CD14-positive monocyte (primary cell): Measurements from ENCODE around the gene HBQ1. TPM values are rescaled to one million over a fixed set of nuclear protein-coding genes. Genes with fewer than 3 reads are reported as not detected.
"Not testable (repeated sequence)": the region's sequence is repeated elsewhere in the genome, so short reads cannot be mapped to it uniquely, and the experiment has no call there.

ENCODE experiments used
- DNase-seq, 3 donors: peaks; one replicate each; pipeline ENCODE4 v3.0.0-alpha.2; 2011 to 2022
- H2AFZ ChIP-seq: 2 replicates; pipeline ENCODE4 v1.6.0; 2012; ENCODE audit warnings: mild to moderate bottlenecking, low read depth, low read length, inconsistent platforms; ENCODE audit not compliant: insufficient read depth, poor library complexity, severe bottlenecking
- H3K27ac ChIP-seq, 2 donors: 1 replicate in 1 of 2; 2 replicates in 1 of 2; pipeline ENCODE4 v1.5.1; 2012 to 2013; ENCODE audit warnings: low read length in 2 of 2, control low read depth in 1 of 2, inconsistent platforms in 1 of 2, low read depth in 1 of 2, mild to moderate bottlenecking in 1 of 2
- H3K27me3 ChIP-seq, 2 donors: one replicate each; pipeline versions ENCODE4 v1.6.0 to v1.6.1; 2011 to 2013; ENCODE audit warnings: low read length in 2 of 2; ENCODE audit not compliant: control insufficient read depth in 2 of 2, insufficient read depth in 2 of 2
- H3K36me3 ChIP-seq, 2 donors: replicated peaks in 1 of 2; 1 replicate in 1 of 2; 2 replicates in 1 of 2; pipeline versions ENCODE4 v1.5.1 to v1.6.1; 2012 to 2013; ENCODE audit warnings: low read length in 2 of 2, control low read depth in 1 of 2, inconsistent platforms in 1 of 2, mild to moderate bottlenecking in 1 of 2; ENCODE audit not compliant: insufficient read depth in 2 of 2, control insufficient read depth in 1 of 2
- H3K4me1 ChIP-seq, 2 donors: 1 replicate in 1 of 2; 2 replicates in 1 of 2; pipeline versions ENCODE4 v1.5.1 to v1.6.1; 2012 to 2013; ENCODE audit warnings: low read length in 2 of 2, control low read depth in 1 of 2, inconsistent platforms in 1 of 2, mild to moderate bottlenecking in 1 of 2, moderate library complexity in 1 of 2; ENCODE audit not compliant: insufficient read depth in 2 of 2, control insufficient read depth in 1 of 2
- H3K4me2 ChIP-seq: replicated peaks from 2 replicates; pipeline ENCODE3; 2012; ENCODE audit warnings: low read length, moderate library complexity, mild to moderate bottlenecking; ENCODE audit not compliant: poor library complexity, severe bottlenecking; ENCODE audit errors: extremely low read depth
- H3K4me3 ChIP-seq, 3 experiments: fragments of 200-600 bp in 1 of 3; sonication (generic) in 1 of 3; replicated peaks in 1 of 3; 1 replicate in 2 of 3; 2 replicates in 1 of 3; pipeline ENCODE4 v1.5.1; 2011 to 2013; ENCODE audit warnings: low read length in 3 of 3, mild to moderate bottlenecking in 3 of 3, control low read depth in 2 of 3, low read depth in 2 of 3, inconsistent platforms in 1 of 3, moderate library complexity in 1 of 3
- H3K79me2 ChIP-seq: 2 replicates; pipeline ENCODE4 v1.6.0; 2012; ENCODE audit warnings: mild to moderate bottlenecking, control low read depth, inconsistent platforms, low read length, moderate library complexity; ENCODE audit not compliant: insufficient read depth
- H3K9ac ChIP-seq: 2 replicates; pipeline ENCODE4 v1.6.0; 2017; ENCODE audit warnings: low read length, mild to moderate bottlenecking; ENCODE audit not compliant: insufficient read depth, poor library complexity, severe bottlenecking
- H3K9me3 ChIP-seq, 2 donors: replicated peaks in 1 of 2; 1 replicate in 1 of 2; 2 replicates in 1 of 2; pipeline versions ENCODE4 v1.5.1 to v1.6.1; 2012 to 2013; ENCODE audit warnings: low read length in 2 of 2, control low read depth in 1 of 2; ENCODE audit not compliant: control insufficient read depth in 1 of 2, insufficient read depth in 1 of 2
- H4K20me1 ChIP-seq: 2 replicates; pipeline ENCODE4 v1.6.0; 2012; ENCODE audit warnings: mild to moderate bottlenecking, low read length, control low read depth, moderate library complexity; ENCODE audit not compliant: insufficient read depth
- H3K27ac Mint-ChIP-seq, 7 donors: one replicate each; pipeline ENCODE4 v1.8.0; 2020; ENCODE audit warnings: mild to moderate bottlenecking in 7 of 7, mixed read lengths in 7 of 7, moderate library complexity in 6 of 7, inconsistent platforms in 2 of 7
- H3K27me3 Mint-ChIP-seq, 3 donors: one replicate each; pipeline ENCODE4 v1.8.0; 2021 to 2022; ENCODE audit warnings: low read depth in 3 of 3, mild to moderate bottlenecking in 3 of 3, mixed read lengths in 3 of 3, moderate library complexity in 3 of 3, inconsistent platforms in 1 of 3
- H3K36me3 Mint-ChIP-seq, 2 donors: one replicate each; pipeline ENCODE4 v1.8.0; 2020; ENCODE audit warnings: mixed read lengths in 2 of 2, inconsistent platforms in 1 of 2, mild to moderate bottlenecking in 1 of 2
- H3K4me1 Mint-ChIP-seq: one replicate; pipeline ENCODE4 v1.8.0; 2020; ENCODE audit warnings: mild to moderate bottlenecking, mixed read lengths
- H3K4me3 Mint-ChIP-seq, 2 donors: one replicate each; pipeline ENCODE4 v1.8.0; 2020; ENCODE audit warnings: mild to moderate bottlenecking in 2 of 2, mixed read lengths in 2 of 2, moderate library complexity in 1 of 2
- H3K9me3 Mint-ChIP-seq, 7 donors: one replicate each; pipeline ENCODE4 v1.8.0; 2020 to 2022; ENCODE audit warnings: mixed read lengths in 7 of 7, mild to moderate bottlenecking in 6 of 7, moderate library complexity in 6 of 7, inconsistent platforms in 2 of 7
- WGBS: methylation state at CpG from one replicate; pipeline ENCODE4 v1.1.5; 2013; ENCODE audit warnings: missing lambda C conversion rate; ENCODE audit not compliant: insufficient coverage; 5-methylcytosine and 5-hydroxymethylcytosine counted together
- intact Hi-C, 2 donors: fragments of 100-400 bp; cut with micrococcal nuclease; formaldehyde crosslinking; loops; one replicate each; pipeline versions ENCODE4 v1.15.0 to v1.15.1; 2023
- polyA plus RNA-seq, 3 donors: library from polyadenylated mRNA; depleted of rRNA in 1 of 3; unstranded in 2 of 3; stranded (reverse) in 1 of 3; fragments of 300-500 nt in 2 of 3; fragments of >200 nt in 1 of 3; fragmentation: Illumina TruSeq in 2 of 3; gene quantifications; 1 replicate in 2 of 3; 2 replicates in 1 of 3; pipeline ENCODE4 v1.2.3, GENCODE V29; 2012 to 2021
- TF ChIP-seq, protein P1 (sequence below): fragments of 200-600 bp; IDR thresholded peaks from one replicate; pipeline ENCODE4 v1.8.0; 2022; ENCODE audit warnings: antibody characterized with exemption, mild to moderate bottlenecking

HBQ1 gene
- polyA plus RNA-seq, 3 donors, result not detected

- H3K4me3 ChIP-seq, result no peak overlapping the region
- peaks cover 9% of the 10 kb centered on the region for H3K4me1 Mint-ChIP-seq
- no peak overlapping the region for H3K27ac ChIP-seq
- TF ChIP-seq, protein P1, sequence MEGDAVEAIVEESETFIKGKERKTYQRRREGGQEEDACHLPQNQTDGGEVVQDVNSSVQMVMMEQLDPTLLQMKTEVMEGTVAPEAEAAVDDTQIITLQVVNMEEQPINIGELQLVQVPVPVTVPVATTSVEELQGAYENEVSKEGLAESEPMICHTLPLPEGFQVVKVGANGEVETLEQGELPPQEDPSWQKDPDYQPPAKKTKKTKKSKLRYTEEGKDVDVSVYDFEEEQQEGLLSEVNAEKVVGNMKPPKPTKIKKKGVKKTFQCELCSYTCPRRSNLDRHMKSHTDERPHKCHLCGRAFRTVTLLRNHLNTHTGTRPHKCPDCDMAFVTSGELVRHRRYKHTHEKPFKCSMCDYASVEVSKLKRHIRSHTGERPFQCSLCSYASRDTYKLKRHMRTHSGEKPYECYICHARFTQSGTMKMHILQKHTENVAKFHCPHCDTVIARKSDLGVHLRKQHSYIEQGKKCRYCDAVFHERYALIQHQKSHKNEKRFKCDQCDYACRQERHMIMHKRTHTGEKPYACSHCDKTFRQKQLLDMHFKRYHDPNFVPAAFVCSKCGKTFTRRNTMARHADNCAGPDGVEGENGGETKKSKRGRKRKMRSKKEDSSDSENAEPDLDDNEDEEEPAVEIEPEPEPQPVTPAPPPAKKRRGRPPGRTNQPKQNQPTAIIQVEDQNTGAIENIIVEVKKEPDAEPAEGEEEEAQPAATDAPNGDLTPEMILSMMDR, result no peak
- no peaks in the 10 kb centered on the region for H4K20me1 ChIP-seq
- no peak overlapping the region for H3K4me2 ChIP-seq
- H3K4me3 Mint-ChIP-seq, result peak overlapping the region in 1 of 2 donors; percentile 75
- H3K9me3 ChIP-seq, result peaks cover 0 to 21% of the 10 kb centered on the region in 2 donors
- H3K27ac Mint-ChIP-seq, result no peak overlapping the region
- H3K36me3 ChIP-seq, result no peaks in the 10 kb centered on the region
- H3K36me3 Mint-ChIP-seq, result peaks cover 0 to 4% of the 10 kb centered on the region in 2 donors
- no peak for DNase-seq
- H3K9me3 Mint-ChIP-seq, result peaks cover 0 to 24% (median 8%) of the 10 kb centered on the region in 7 donors
- peaks cover 76 to 90% (median 84%) of the 10 kb centered on the region in 3 donors for H3K27me3 Mint-ChIP-seq
- no CpG with 5 or more reads among the region's 1 CpG for WGBS
- H3K27me3 ChIP-seq, result peaks cover 46 to 79% of the 10 kb centered on the region in 2 donors
- intact Hi-C loops, result no loop called here
- no peak overlapping the region for H3K9ac ChIP-seq
- H2AFZ ChIP-seq, result no peak overlapping the region
- H3K79me2 ChIP-seq, result no peaks in the 10 kb centered on the region
- peaks cover 0 to 7% of the 10 kb centered on the region in 2 donors for H3K4me1 ChIP-seq
Observed at GRCh38 chr16:170788-171187, 9.5 kb upstream of the HBQ1 start.

DNA sequence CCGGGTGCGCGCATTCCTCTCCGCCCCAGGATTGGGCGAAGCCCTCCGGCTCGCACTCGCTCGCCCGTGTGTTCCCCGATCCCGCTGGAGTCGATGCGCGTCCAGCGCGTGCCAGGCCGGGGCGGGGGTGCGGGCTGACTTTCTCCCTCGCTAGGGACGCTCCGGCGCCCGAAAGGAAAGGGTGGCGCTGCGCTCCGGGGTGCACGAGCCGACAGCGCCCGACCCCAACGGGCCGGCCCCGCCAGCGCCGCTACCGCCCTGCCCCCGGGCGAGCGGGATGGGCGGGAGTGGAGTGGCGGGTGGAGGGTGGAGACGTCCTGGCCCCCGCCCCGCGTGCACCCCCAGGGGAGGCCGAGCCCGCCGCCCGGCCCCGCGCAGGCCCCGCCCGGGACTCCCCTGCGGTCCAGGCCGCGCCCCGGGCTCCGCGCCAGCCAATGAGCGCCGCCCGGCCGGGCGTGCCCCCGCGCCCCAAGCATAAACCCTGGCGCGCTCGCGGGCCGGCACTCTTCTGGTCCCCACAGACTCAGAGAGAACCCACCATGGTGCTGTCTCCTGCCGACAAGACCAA is 7.8 kb upstream of the HBQ1 start, which contains the start of gene HBA2:
HBA2 (plus strand) TSS at position 503 of the 568 bp plus-strand sequence; CDS start at position 540, 37 bp downstream.
- H4K20me1 ChIP-seq, H3K27ac Mint-ChIP-seq, H3K36me3 ChIP-seq, H3K27ac ChIP-seq, DNase-seq, H2AFZ ChIP-seq, intact Hi-C loops, H3K9ac ChIP-seq, H3K4me1 Mint-ChIP-seq, H3K4me2 ChIP-seq, H3K79me2 ChIP-seq, H3K4me3 ChIP-seq, H3K9me3 ChIP-seq, H3K4me1 ChIP-seq, H3K36me3 Mint-ChIP-seq: not testable (repeated sequence)
- WGBS, result no CpG with 5 or more reads among the region's 74 CpGs
- peaks cover 68 to 83% (median 76%) of the 10 kb centered on the region in 3 donors for H3K27me3 Mint-ChIP-seq
- peaks cover 33 to 69% of the 10 kb centered on the region in 2 donors for H3K27me3 ChIP-seq
- H3K9me3 Mint-ChIP-seq, result peaks cover 0 to 18% (median 8%) of the 10 kb centered on the region in 7 donors
- peak within 1 kb of the TSS in 1 of 2 donors; percentile 76 for H3K4me3 Mint-ChIP-seq

DNA sequence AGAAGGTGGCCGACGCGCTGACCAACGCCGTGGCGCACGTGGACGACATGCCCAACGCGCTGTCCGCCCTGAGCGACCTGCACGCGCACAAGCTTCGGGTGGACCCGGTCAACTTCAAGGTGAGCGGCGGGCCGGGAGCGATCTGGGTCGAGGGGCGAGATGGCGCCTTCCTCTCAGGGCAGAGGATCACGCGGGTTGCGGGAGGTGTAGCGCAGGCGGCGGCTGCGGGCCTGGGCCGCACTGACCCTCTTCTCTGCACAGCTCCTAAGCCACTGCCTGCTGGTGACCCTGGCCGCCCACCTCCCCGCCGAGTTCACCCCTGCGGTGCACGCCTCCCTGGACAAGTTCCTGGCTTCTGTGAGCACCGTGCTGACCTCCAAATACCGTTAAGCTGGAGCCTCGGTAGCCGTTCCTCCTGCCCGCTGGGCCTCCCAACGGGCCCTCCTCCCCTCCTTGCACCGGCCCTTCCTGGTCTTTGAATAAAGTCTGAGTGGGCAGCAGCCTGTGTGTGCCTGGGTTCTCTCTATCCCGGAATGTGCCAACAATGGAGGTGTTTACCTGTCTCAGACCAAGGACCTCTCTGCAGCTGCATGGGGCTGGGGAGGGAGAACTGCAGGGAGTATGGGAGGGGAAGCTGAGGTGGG is 6.9 kb upstream of the HBQ1 start:
- H3K4me1 Mint-ChIP-seq, H3K9ac ChIP-seq, H3K36me3 ChIP-seq, H3K27ac ChIP-seq, H4K20me1 ChIP-seq, H3K9me3 ChIP-seq, H3K4me2 ChIP-seq, H3K79me2 ChIP-seq, H3K4me1 ChIP-seq, H3K27ac Mint-ChIP-seq, intact Hi-C loops, DNase-seq, H2AFZ ChIP-seq, H3K36me3 Mint-ChIP-seq, H3K4me3 ChIP-seq: not testable (repeated sequence)
- peaks cover 38 to 69% of the 10 kb centered on the region in 2 donors for H3K27me3 ChIP-seq
- Mint-ChIP-seq H3K4me3 (peak overlapping the region in 1 of 2 donors; percentile 67), H3K27me3 (peaks cover 68 to 83% (median 76%) of the 10 kb centered on the region in 3 donors), H3K9me3 (peaks cover 0 to 22% (median 8%) of the 10 kb centered on the region in 7 donors)
- WGBS, result 16% methylated on average over 25 of the region's 44 CpGs
